ENCODE results near the gene RNFT2.
A peak's percentile ranks its signal among the peaks of the same experiment; 100 is the strongest.

The RNFT2 gene

DNA sequence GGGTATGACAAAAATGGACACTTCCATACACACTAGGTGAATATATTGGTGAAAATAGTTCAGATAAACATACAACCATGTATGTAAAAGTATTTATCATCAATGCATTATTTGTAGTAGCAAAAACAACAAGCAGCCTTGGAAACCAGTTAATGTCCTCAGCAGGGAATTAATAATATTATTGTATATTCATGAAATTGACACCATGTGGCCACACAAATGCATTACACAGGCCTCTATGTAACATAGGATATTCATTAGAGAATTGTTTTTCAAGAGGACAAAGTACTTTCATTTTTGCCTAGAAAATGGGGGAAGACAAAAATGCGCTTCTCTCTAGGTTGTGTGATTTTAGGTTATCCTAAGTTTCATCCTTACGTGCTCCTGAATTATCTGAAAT is 24.6 kb upstream of the RNFT2 start:
- TF ChIP-seq, protein P1, sequence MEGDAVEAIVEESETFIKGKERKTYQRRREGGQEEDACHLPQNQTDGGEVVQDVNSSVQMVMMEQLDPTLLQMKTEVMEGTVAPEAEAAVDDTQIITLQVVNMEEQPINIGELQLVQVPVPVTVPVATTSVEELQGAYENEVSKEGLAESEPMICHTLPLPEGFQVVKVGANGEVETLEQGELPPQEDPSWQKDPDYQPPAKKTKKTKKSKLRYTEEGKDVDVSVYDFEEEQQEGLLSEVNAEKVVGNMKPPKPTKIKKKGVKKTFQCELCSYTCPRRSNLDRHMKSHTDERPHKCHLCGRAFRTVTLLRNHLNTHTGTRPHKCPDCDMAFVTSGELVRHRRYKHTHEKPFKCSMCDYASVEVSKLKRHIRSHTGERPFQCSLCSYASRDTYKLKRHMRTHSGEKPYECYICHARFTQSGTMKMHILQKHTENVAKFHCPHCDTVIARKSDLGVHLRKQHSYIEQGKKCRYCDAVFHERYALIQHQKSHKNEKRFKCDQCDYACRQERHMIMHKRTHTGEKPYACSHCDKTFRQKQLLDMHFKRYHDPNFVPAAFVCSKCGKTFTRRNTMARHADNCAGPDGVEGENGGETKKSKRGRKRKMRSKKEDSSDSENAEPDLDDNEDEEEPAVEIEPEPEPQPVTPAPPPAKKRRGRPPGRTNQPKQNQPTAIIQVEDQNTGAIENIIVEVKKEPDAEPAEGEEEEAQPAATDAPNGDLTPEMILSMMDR (IDR thresholded peaks at IDR 0.05; ENCODE audit: unreplicated experiment in 3 of 3): peak in 1 of 3 experiments; percentile 28
- Mint-ChIP-seq H3K36me3 (ENCODE audit: low read depth) (peaks cover 31% of the 10 kb centered on the region), H3K27ac (peak overlapping the region in 1 of 3 experiments; percentile 64), H3K4me3 (no peak overlapping the region), H3K27me3 (ENCODE audit: low read depth) (peaks cover 20% of the 10 kb centered on the region), H3K9me3 (no peaks in the 10 kb centered on the region), H3K4me1 (peaks cover 81% of the 10 kb centered on the region)

DNA sequence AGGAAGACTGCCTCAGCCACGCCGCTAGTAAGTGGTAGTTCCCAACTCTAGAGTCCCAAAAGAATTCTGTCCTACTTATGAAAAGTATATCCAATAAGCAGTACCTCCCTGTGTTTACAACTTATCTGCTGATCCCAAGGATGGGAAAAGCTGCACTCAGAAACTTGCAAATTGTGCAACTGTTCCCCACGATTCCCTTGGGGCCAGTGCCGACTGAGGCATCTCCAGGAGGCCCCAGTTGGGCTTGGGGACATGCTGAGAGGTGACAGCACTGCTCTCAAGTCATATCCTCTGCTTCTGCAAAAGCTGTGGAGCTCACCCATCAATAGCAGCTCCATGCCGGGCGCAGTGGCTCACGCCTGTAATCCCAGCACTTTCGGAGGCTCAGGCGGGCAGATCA is 23.9 kb upstream of the RNFT2 start:
- peaks cover 31% of the 10 kb centered on the region for H3K36me3 Mint-ChIP-seq (ENCODE audit: low read depth)
- H3K4me3 Mint-ChIP-seq: no peak overlapping the region
- peaks cover 14% of the 10 kb centered on the region for H3K27me3 Mint-ChIP-seq (ENCODE audit: low read depth)

DNA sequence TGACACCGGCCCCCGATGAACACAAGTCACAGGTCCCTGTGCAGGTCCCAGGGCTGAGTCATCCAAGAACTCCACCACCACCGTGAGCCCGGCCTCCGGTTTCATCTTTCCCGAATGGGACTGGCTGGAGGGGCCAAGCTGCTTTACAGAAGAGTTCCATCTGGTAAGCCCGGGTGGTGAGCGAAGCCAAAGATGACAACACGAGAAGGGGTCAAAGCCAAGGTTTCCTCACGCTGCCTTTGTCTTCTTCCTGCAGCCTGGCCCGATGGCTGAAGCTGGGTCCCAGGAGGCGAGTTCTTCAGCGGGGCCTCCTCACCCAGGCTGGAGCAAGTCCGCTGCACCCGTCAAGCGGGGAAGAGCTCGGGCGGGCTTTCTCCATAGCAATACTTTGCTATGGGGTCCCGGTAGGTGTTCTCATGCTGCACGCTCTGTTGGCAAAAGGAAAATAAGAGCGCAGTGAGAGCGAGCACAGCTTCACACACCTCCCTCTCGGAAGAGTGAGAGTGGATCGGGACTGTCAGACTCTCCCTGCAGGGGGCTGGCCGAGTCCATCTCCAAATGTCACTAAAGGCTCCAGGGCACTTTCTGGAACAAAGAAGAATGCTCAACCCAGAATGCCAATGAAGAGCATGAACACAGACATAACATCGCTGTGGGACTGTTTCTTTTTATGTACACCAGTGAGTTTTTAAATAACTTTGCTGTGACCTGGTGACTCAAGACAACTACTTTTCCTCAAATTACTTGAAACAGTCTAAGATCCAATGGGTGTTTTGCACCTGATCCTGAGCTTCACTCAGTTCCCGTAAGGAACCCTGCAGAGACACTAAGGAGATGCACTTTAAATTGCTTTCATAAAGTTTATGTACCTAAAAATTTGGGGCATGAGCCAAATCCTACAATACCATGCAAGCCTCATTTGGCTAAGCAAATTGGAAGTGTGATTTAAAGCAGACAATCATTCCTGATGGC is 20.4 kb upstream of the RNFT2 start:
- TF ChIP-seq, protein P1 (IDR thresholded peaks at IDR 0.05; ENCODE audit: unreplicated experiment in 3 of 3): no peak

More for the DNA sequence above, 23.9 kb upstream of the RNFT2 start:
- Mint-ChIP-seq H3K27ac (no peak overlapping the region), H3K9me3 (no peaks in the 10 kb centered on the region), H3K4me1 (peaks cover 81% of the 10 kb centered on the region)
- TF ChIP-seq, protein P1 (IDR thresholded peaks at IDR 0.05; ENCODE audit: unreplicated experiment in 3 of 3): no peak

DNA sequence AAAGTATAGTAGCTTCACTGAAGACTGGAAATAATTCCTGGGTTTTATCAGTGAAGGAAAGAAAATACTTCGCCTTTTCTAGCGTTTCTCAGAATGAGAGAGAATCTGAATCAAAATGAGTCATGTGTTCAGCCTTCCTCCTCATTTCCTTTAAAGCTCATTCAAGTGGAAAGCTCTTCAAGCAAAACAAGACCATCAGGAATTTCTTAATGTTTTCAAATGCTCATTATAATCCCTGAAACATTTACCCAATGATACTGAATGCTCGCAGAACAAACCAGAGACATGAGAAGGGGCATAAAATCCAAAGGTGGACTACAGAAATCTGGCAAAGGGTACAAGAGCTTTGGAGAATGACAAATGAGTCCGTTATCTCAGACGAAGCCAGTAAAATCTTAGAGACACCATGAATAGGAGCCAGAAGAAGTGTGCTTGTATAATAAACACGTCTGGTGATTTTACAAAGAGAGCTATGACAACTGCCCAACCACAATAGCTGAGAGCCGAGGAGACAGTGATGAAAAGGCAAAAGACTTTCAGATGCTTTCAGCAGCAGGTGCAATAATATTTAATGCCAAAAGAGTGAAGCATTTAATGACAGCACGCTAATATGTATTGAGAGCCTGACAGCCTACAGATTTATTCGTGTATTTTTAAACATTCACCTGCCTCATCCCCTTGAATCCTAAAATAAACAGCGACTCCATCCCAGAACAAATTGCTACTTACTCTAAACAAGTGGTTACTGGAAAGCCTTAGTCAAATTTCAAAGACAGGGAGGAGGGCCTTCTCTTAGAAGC is 19.3 kb upstream of the RNFT2 start:
- H3K4me3 Mint-ChIP-seq: peak overlapping the region in 1 of 3 experiments; percentile 3
- H3K36me3 Mint-ChIP-seq (ENCODE audit: low read depth): peaks cover 40% of the 10 kb centered on the region
- H3K27ac Mint-ChIP-seq: peak overlapping the region; percentile 54 to 84 (median 62)
- TF ChIP-seq, protein P1 (IDR thresholded peaks at IDR 0.05; ENCODE audit: unreplicated experiment in 3 of 3): no peak
- H3K9me3 Mint-ChIP-seq: no peaks in the 10 kb centered on the region
- no peaks in the 10 kb centered on the region for H3K27me3 Mint-ChIP-seq (ENCODE audit: low read depth)
- H3K4me1 Mint-ChIP-seq: peaks cover 76% of the 10 kb centered on the region

More for the DNA sequence above, 20.4 kb upstream of the RNFT2 start:
- Mint-ChIP-seq H3K9me3 (no peaks in the 10 kb centered on the region), H3K4me3 (peak overlapping the region in 2 of 3 experiments; percentile 60 to 68), H3K36me3 (ENCODE audit: low read depth) (peaks cover 36% of the 10 kb centered on the region), H3K4me1 (peaks cover 84% of the 10 kb centered on the region), H3K27me3 (ENCODE audit: low read depth) (no peaks in the 10 kb centered on the region), H3K27ac (peak overlapping the region; percentile 54 to 79 (median 62))

DNA sequence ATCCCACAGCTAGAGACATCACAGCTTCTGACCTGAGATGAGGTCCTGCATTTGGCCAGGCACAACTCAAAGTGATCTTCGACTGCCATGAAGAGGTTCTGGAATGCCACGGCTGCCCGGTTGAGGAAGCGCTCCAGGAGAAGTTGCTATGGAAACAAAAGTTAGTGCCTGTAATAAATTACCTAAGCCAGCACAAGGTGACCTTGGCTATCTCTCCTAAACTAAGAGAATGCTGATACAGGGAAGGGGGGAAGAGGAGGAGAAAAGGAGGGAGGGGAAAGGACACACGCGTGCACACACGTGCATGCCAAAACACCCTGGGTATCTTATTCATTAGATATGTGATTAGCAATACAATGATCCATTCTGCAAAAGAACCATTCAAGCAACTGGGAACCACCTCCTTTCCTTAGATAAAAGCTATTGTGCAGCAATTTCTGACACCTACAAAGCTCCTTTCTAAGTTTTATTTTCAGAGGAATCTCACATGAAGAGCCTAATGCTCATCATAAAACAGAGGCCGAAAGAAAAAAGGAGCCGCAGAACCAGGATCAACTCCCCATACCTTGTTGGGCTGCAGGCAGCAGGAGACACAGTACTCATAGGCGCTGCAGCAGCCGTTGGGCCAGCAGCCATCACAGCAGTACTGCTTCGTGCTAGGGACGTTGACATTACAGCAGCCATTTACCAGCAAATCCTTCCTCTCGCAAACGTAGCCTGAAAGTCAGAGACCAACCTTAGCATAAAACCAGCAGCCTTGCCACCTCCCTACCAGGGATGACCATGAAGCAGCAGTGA is 18.2 kb upstream of the RNFT2 start:
- no peaks in the 10 kb centered on the region for H3K9me3 Mint-ChIP-seq
- peaks cover 74% of the 10 kb centered on the region for H3K4me1 Mint-ChIP-seq
- peaks cover 40% of the 10 kb centered on the region for H3K36me3 Mint-ChIP-seq (ENCODE audit: low read depth)
- H3K4me3 Mint-ChIP-seq: peak overlapping the region in 1 of 3 experiments; percentile 13
- peak overlapping the region; percentile 54 to 75 (median 62) for H3K27ac Mint-ChIP-seq
- TF ChIP-seq, protein P1 (IDR thresholded peaks at IDR 0.05; ENCODE audit: unreplicated experiment in 3 of 3): no peak
- no peaks in the 10 kb centered on the region for H3K27me3 Mint-ChIP-seq (ENCODE audit: low read depth)
